ENCODE results near the gene POLR2L. TPM values are rescaled to one million over a fixed set of nuclear protein-coding genes. Genes with fewer than 3 reads are reported as not detected.
A peak's percentile ranks its signal among the peaks of the same experiment; 100 is the strongest.

Gene POLR2L
- total RNA-seq, 4 donors from 2014 or later, result 71.4 to 189 (median 92.3) TPM

DNA sequence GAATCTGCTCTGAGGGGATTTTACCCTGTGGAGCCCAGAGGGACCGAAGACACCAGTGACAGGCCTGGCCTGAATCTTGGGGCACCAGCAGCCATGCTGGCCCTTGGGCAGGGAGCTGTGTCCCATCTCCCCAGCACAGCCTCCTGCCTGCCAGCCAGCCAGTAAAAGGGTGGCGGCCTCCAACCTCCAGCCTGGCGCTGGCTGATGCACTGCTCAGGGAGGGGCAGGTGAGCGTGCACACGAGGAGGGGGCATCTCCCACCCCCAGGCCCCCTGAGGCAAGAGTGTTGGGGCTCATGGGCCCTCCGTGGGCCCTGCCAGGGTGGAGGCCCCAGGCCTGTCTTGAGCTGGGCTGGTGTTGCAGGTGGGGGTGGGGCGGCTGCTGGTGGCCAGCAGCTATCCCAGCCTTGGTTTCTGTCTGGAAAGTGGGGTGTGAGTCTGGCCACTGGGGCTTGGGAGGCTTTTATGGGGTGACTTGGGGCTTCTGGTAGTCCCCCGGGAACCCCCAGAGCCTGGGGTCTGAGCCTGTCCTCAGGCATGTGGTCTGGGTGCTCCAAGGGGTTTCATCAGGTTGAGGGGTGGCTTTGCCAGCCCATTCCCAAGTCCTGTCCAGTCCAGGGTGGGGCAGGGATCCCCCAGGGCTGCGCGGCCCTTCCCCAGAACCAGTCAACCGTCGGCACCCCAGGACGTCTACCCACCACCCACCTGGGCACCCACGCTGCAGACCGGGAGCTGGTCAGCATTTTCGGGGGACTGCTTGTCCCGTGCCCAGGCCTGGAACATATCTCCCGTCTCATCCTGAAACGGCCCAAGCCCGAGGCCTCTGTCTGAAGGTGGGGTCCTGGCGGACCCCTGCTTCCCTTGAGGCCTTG is 18.1 kb upstream of the POLR2L start:
- Histone ChIP-seq H3K4me1 (peaks cover 28 to 63% (median 49%) of the 10 kb centered on the region in 4 donors), H3K36me3 (peaks cover 27 to 48% (median 36%) of the 10 kb centered on the region in 4 donors), H3K9me3 (no peaks in the 10 kb centered on the region), H3K4me3 (peak overlapping the region in 3 of 4 donors; percentile 17 to 31 (median 27)), H3K27ac (replicated peaks in 1 of 4) (peak overlapping the region; percentile 37 to 82 (median 51)), H3K27me3 (no peaks in the 10 kb centered on the region)
- intact Hi-C loops (cut with DNase I), result no loop called here
- TF ChIP-seq CTCF (IDR thresholded peaks at IDR 0.05) (no peak), POLR2A (IDR thresholded peaks at IDR 0.05; ENCODE audit: low read depth) (no peak), POLR2AphosphoS5 (IDR thresholded peaks at IDR 0.05) (no peak), EP300 (IDR thresholded peaks at IDR 0.05) (no peak)
- WGBS, result 73% methylated on average over 12 of the region's 21 CpGs
- no peak for DNase-seq (ENCODE audit: extremely low spot score)

- Histone ChIP-seq H3K4me3 (peak overlapping the region; percentile 11 to 31 (median 22)), H3K4me1 (peaks cover 28 to 71% (median 54%) of the 10 kb centered on the region in 4 donors), H3K36me3 (peaks cover 20 to 45% (median 29%) of the 10 kb centered on the region in 4 donors), H3K27me3 (no peaks in the 10 kb centered on the region), H3K9me3 (no peaks in the 10 kb centered on the region), H3K27ac (replicated peaks in 1 of 4) (peak overlapping the region; percentile 37 to 82 (median 51))
- no peak for DNase-seq (ENCODE audit: extremely low spot score)
- 27% methylated on average over 12 of the region's 31 CpGs for WGBS
- TF ChIP-seq CTCF (IDR thresholded peaks at IDR 0.05) (no peak), POLR2A (IDR thresholded peaks at IDR 0.05; ENCODE audit: low read depth) (no peak), POLR2AphosphoS5 (IDR thresholded peaks at IDR 0.05) (peak in 1 of 2 donors; percentile 35)
- intact Hi-C loops (cut with DNase I), result no loop called here
These were observed 17.2 kb upstream of the POLR2L start for GRCh38 chr11:859394-860131.

GRCh38 chr11:858762-859339 is 16.5 kb upstream of the POLR2L start:
- TF ChIP-seq EP300 (IDR thresholded peaks at IDR 0.05) (no peak), POLR2AphosphoS5 (IDR thresholded peaks at IDR 0.05) (no peak), POLR2A (IDR thresholded peaks at IDR 0.05; ENCODE audit: low read depth) (no peak), CTCF (IDR thresholded peaks at IDR 0.05) (no peak)
- Histone ChIP-seq H3K4me1 (peaks cover 28 to 77% (median 57%) of the 10 kb centered on the region in 4 donors), H3K36me3 (peaks cover 12 to 45% (median 28%) of the 10 kb centered on the region in 4 donors), H3K27me3 (no peaks in the 10 kb centered on the region), H3K9me3 (no peaks in the 10 kb centered on the region), H3K27ac (replicated peaks in 1 of 4) (no peak overlapping the region), H3K4me3 (peak overlapping the region in 1 of 4 donors; percentile 31)
- no peak for DNase-seq (ENCODE audit: extremely low spot score)
- 78% methylated on average over 34 of the region's 37 CpGs for WGBS
- intact Hi-C loops (cut with DNase I), result no loop called here

- intact Hi-C loops (cut with DNase I), result no loop called here
- H3K36me3 ChIP-seq, result peaks cover 8 to 44% (median 22%) of the 10 kb centered on the region in 4 donors
- no peak for TF ChIP-seq CTCF (IDR thresholded peaks at IDR 0.05)
- TF ChIP-seq POLR2A (IDR thresholded peaks at IDR 0.05; ENCODE audit: low read depth), result no peak
- TF ChIP-seq EP300 (IDR thresholded peaks at IDR 0.05), result no peak
- TF ChIP-seq POLR2AphosphoS5 (IDR thresholded peaks at IDR 0.05), result no peak
- H3K27me3 ChIP-seq, result no peaks in the 10 kb centered on the region
- 81% methylated on average over 20 of the region's 27 CpGs for WGBS
- no peak for DNase-seq (ENCODE audit: extremely low spot score)
- H3K4me1 ChIP-seq, result peaks cover 32 to 82% (median 60%) of the 10 kb centered on the region in 4 donors
- H3K9me3 ChIP-seq, result no peaks in the 10 kb centered on the region
- H3K27ac ChIP-seq (replicated peaks in 1 of 4), result no peak overlapping the region
- no peak overlapping the region for H3K4me3 ChIP-seq
These were observed 15.9 kb upstream of the POLR2L start for GRCh38 chr11:858053-858761.
